Spleen (tissue), 11 donors: ENCODE measurements around the gene CITED1. TPM values are rescaled to one million over a fixed set of nuclear protein-coding genes. Genes with fewer than 3 reads are reported as not detected.

Experiments used
- DNase-seq: peaks from one replicate; pipeline ENCODE4 v3.0.0-alpha.2; 2020
- H3K27ac ChIP-seq, 8 donors: fragments of 200-600 bp; sonication (generic) in 7 of 8; 1 replicate in 4 of 8; 2 replicates in 4 of 8; pipeline versions ENCODE4 v1.5.0 to v1.8.0; 2016 to 2021; ENCODE audit warnings: inconsistent platforms in 4 of 8, mild to moderate bottlenecking in 4 of 8, moderate library complexity in 1 of 8
- H3K27me3 ChIP-seq, 7 donors: fragments of 200-600 bp; sonication (generic) in 6 of 7; replicated peaks in 1 of 7; 1 replicate in 4 of 7; 2 replicates in 3 of 7; pipeline versions ENCODE4 v1.5.0 to v1.8.0; 2016 to 2021; ENCODE audit warnings: inconsistent platforms in 3 of 7, mild to moderate bottlenecking in 1 of 7
- H3K36me3 ChIP-seq, 6 donors: fragments of 200-600 bp; sonication (generic) in 5 of 6; 1 replicate in 4 of 6; 2 replicates in 2 of 6; pipeline versions ENCODE4 v1.5.0 to v1.8.0; 2016 to 2021; ENCODE audit warnings: inconsistent platforms in 2 of 6
- H3K4me1 ChIP-seq, 6 donors: fragments of 200-600 bp; sonication (generic) in 5 of 6; 1 replicate in 3 of 6; 2 replicates in 3 of 6; pipeline versions ENCODE4 v1.5.0 to v1.8.0; 2016 to 2021; ENCODE audit warnings: inconsistent platforms in 3 of 6
- H3K4me3 ChIP-seq, 8 donors: fragments of 200-600 bp; sonication (generic) in 7 of 8; 1 replicate in 4 of 8; 2 replicates in 4 of 8; pipeline versions ENCODE4 v1.5.0 to v1.8.0; 2016 to 2021; ENCODE audit warnings: inconsistent platforms in 4 of 8, mild to moderate bottlenecking in 4 of 8, moderate library complexity in 2 of 8
- H3K9me3 ChIP-seq, 8 donors: fragments of 200-600 bp; sonication (generic) in 7 of 8; 1 replicate in 4 of 8; 2 replicates in 4 of 8; pipeline versions ENCODE4 v1.5.0 to v1.8.0; 2016 to 2021; ENCODE audit warnings: inconsistent platforms in 4 of 8
- CTCF ChIP-seq, 11 experiments: fragments of 200-600 bp in 7 of 11; fragments of 450-650 bp in 4 of 11; sonication (generic) in 4 of 11; IDR thresholded peaks in 8 of 11; conservative IDR thresholded peaks in 3 of 11; 1 replicate in 7 of 11; 2 replicates in 4 of 11; pipeline versions ENCODE4 v1.4.0 to v1.8.0; 2016 to 2021; ENCODE audit warnings: antibody characterized with exemption in 11 of 11, inconsistent platforms in 4 of 11, mild to moderate bottlenecking in 1 of 11
- POLR2A ChIP-seq, 3 donors: fragments of 450-650 bp; IDR thresholded peaks; one replicate each; pipeline ENCODE4 v1.5.1; 2017; ENCODE audit warnings: antibody characterized with exemption in 3 of 3, mild to moderate bottlenecking in 1 of 3
- POLR2AphosphoS5 ChIP-seq, 3 donors: sonication (generic); formaldehyde crosslinking; IDR thresholded peaks; one replicate each; pipeline ENCODE4 v1.5.1; 2017; ENCODE audit warnings: antibody characterized with exemption in 3 of 3
- WGBS, 5 donors: extraction: QIAGEN DNeasy Blood & Tissue Kit in 3 of 5; methylation state at CpG; one replicate each; pipeline versions ENCODE4 v1.1.5 to v1.1.7; 2013 to 2018; 5-methylcytosine and 5-hydroxymethylcytosine counted together
- intact Hi-C: fragments of 100-400 bp; cut with DNase I; formaldehyde crosslinking; loops from one replicate; pipeline ENCODE4 v1.15.0; 2023; ENCODE audit warnings: low total_unique reads
- polyA plus RNA-seq, 3 donors: library from polyadenylated mRNA; stranded (reverse); fragments of 200-250 nt; gene quantifications; one replicate each; pipeline ENCODE4 v1.2.1, GENCODE V29; 2013
- total RNA-seq, 7 donors: library from RNA; depleted of rRNA in 3 of 7; stranded (reverse); fragments of >200 nt in 3 of 7; fragmentation: NEBNext Ultra II Directional in 4 of 7; extraction: Animal tissue kit (Norgen Biotek cat#: 25700) in 4 of 7; gene quantifications; one replicate each; pipeline versions ENCODE4 v1.1.0 to v1.2.1, GENCODE V29; 2016 to 2021
- donor health status: healthy with polysubstance abuse.
- donor health status: DM: no; HTN: no; CAD: no; lungs with moderate emphysema.
- donor health status: DM: no; HTN: no; CAD: no.
- donor health status: Bipolar disorder and iron deficiency.
- donor health status: healthy.
- donor health status: DM: no; HTN: no; CAD: no.
- donor health status: DM: yes; HTN: yes; CAD: no.

Gene CITED1
- total and polyA plus RNA-seq, 10 donors: 0.33 to 0.73 (median 0.37) TPM; not detected in 5

DNA sequence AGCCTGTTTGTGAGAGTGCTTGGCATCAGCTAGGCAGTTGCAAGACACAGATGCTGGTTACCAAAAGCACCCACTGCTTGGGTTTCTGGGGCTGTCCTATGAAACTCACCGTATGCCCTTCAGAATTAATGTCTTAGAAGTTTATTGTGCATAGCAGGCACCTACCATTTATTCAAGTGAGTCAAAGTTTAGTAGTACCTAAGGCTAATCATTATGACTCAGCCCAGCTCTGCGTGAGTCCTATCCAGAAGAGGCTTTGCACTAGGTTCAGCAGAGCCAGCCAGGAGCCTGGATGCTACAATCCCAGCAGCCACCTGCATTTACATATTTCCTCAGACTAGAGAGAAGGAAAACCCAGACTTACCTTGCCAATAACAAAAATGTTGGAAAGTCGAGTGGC, 32.8 kb downstream of the CITED1 start:
- intact Hi-C loops: no loop called here
- 75 to 86% (median 83%) methylated on average over 1 to 3 of the region's 3 CpGs for WGBS, 5 donors
- peaks cover 14 to 36% (median 23%) of the 10 kb centered on the region in 6 donors for H3K4me1 ChIP-seq
- H3K4me3 ChIP-seq: no peak overlapping the region
- H3K36me3 ChIP-seq: peaks cover 0 to 82% (median 72%) of the 10 kb centered on the region in 6 donors
- no peak overlapping the region for H3K27ac ChIP-seq
- no peaks in the 10 kb centered on the region for H3K9me3 ChIP-seq
- peaks cover 0 to 3% (median 0%) of the 10 kb centered on the region in 7 donors for H3K27me3 ChIP-seq
- DNase-seq: no peak
- no peak for TF ChIP-seq POLR2A (IDR thresholded peaks at IDR 0.05)
- no peak for TF ChIP-seq CTCF (IDR thresholded peaks at IDR 0.05 in 8 of 11, conservative IDR thresholded peaks at IDR 0.05 in 3 of 11)
- no peak for TF ChIP-seq POLR2AphosphoS5 (IDR thresholded peaks at IDR 0.05)

DNA sequence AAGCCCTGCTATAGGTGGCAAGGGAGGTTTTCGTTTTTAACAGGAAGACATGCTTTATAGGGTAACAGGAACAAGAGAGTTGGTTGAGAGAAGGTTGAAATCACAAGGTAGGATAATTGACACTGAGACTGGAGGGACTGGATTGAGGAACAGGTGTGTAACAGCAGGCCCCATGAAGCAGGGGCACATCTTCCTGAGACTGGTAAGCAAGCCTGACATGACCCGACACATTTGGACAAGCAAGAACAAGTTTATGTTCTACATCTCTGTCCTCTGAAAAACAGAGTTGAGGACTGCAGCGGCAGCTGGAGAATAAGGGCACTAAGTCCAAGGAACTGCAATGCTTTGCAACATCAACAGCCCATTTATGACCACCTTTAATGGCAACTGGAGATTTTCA, 33.9 kb downstream of the CITED1 start:
- intact Hi-C loops: no loop called here
- no peak for DNase-seq
- Histone ChIP-seq H3K27ac (no peak overlapping the region), H3K9me3 (no peaks in the 10 kb centered on the region), H3K4me3 (no peak overlapping the region), H3K27me3 (no peaks in the 10 kb centered on the region), H3K4me1 (peaks cover 14 to 36% (median 23%) of the 10 kb centered on the region in 6 donors), H3K36me3 (peaks cover 0 to 92% (median 75%) of the 10 kb centered on the region in 6 donors)
- TF ChIP-seq POLR2AphosphoS5 (IDR thresholded peaks at IDR 0.05): peak in 1 of 3 donors; percentile 7
- no peak for TF ChIP-seq CTCF (IDR thresholded peaks at IDR 0.05 in 8 of 11, conservative IDR thresholded peaks at IDR 0.05 in 3 of 11)
- 76 to 90% (median 82%) methylated on average over 2 to 3 of the region's 3 CpGs for WGBS, 5 donors

GRCh38 chrX:72271091-72271788, 34.5 kb downstream of the CITED1 start:
- intact Hi-C loops: no loop called here
- WGBS, 5 donors: 70 to 96% (median 76%) methylated on average over 2 to 3 of the region's 3 CpGs
- H3K4me1 ChIP-seq: peaks cover 14 to 36% (median 23%) of the 10 kb centered on the region in 6 donors
- DNase-seq: no peak
- H3K27ac ChIP-seq: no peak overlapping the region
- no peaks in the 10 kb centered on the region for H3K27me3 ChIP-seq
- no peak for TF ChIP-seq POLR2A (IDR thresholded peaks at IDR 0.05)
- TF ChIP-seq CTCF (IDR thresholded peaks at IDR 0.05 in 8 of 11, conservative IDR thresholded peaks at IDR 0.05 in 3 of 11): no peak
- no peak for TF ChIP-seq POLR2AphosphoS5 (IDR thresholded peaks at IDR 0.05)
- peaks cover 0 to 98% (median 75%) of the 10 kb centered on the region in 6 donors for H3K36me3 ChIP-seq
- no peak overlapping the region for H3K4me3 ChIP-seq
- H3K9me3 ChIP-seq: no peaks in the 10 kb centered on the region

GRCh38 chrX:72270316-72270866, 35.3 kb downstream of the CITED1 start:
- Histone ChIP-seq H3K9me3 (no peaks in the 10 kb centered on the region), H3K4me1 (peaks cover 5 to 27% (median 15%) of the 10 kb centered on the region in 6 donors), H3K27ac (peak overlapping the region in 2 of 8 donors; percentile 17 to 49), H3K4me3 (no peak overlapping the region), H3K27me3 (no peaks in the 10 kb centered on the region), H3K36me3 (peaks cover 0 to 98% (median 72%) of the 10 kb centered on the region in 6 donors)
- DNase-seq: no peak
- intact Hi-C loops: no loop called here
- 89 to 97% (median 92%) methylated on average over 5 of the region's 5 CpGs for WGBS, 5 donors
- no peak for TF ChIP-seq POLR2AphosphoS5 (IDR thresholded peaks at IDR 0.05)
- TF ChIP-seq POLR2A (IDR thresholded peaks at IDR 0.05): no peak
